IPS DF 4.7 (cell line): Measurements from ENCODE around the gene PCDHGB7.
"Not testable (repeated sequence)": the region's sequence is repeated elsewhere in the genome, so short reads cannot be mapped to it uniquely, and the experiment has no call there.

Experiments used
- DNase-seq: peaks from one replicate; pipeline ENCODE4 v3.0.0-alpha.2; 2013; ENCODE audit warnings: low spot score; ENCODE audit errors: extremely low read depth

Gene PCDHGB7

GRCh38 chr5:141430332-141431113 is 13.0 kb downstream of the PCDHGB7 start, which contains the start of gene PCDHGA12:
Gene PCDHGA12 (plus strand): TSS chr5:141430507. CDS start chr5:141430760, 253 bp downstream.
- no peak for DNase-seq

GRCh38 chr5:141431286-141431685 is 13.8 kb downstream of the PCDHGB7 start:
- no peak for DNase-seq

- DNase-seq: not testable (repeated sequence)
Observed at GRCh38 chr5:141432308-141432707, 14.8 kb downstream of the PCDHGB7 start.

GRCh38 chr5:141432726-141433125 is 15.2 kb downstream of the PCDHGB7 start:
- not testable (repeated sequence) for DNase-seq

GRCh38 chr5:141434006-141434405 is 16.5 kb downstream of the PCDHGB7 start:
- no peak for DNase-seq

- DNase-seq: no peak
Observed at GRCh38 chr5:141437221-141437620, 19.7 kb downstream of the PCDHGB7 start.

GRCh38 chr5:141439411-141440141 is 22.1 kb downstream of the PCDHGB7 start:
- no peak for DNase-seq

- DNase-seq: no peak
Observed at GRCh38 chr5:141440341-141440740, 22.9 kb downstream of the PCDHGB7 start.

- DNase-seq: no peak
Observed at GRCh38 chr5:141441571-141442170, 24.2 kb downstream of the PCDHGB7 start.

- DNase-seq: no peak
Observed at GRCh38 chr5:141465351-141465750, 47.9 kb downstream of the PCDHGB7 start.
